RWPE2 (cell line): ENCODE measurements around the gene TARS1.

ENCODE experiments used
- ATAC-seq: fragments of 200-7000 bp; cut with Tn5 transposase; 3 replicates; pipeline ENCODE4 v1.9.1; 2021; ENCODE audit warnings: low read depth
- DNase-seq: peaks from one replicate; pipeline ENCODE4 v3.0.0-alpha.2; 2020; ENCODE audit warnings: low spot score
- H3K27ac ChIP-seq: fragments of 450-650 bp; 2 replicates; pipeline ENCODE4 v1.5.1; 2017; ENCODE audit warnings: mild to moderate bottlenecking; ENCODE audit not compliant: poor library complexity, severe bottlenecking
- H3K27me3 ChIP-seq: fragments of 250-450 bp; sonication (Bioruptor Pico); 2 replicates; pipeline ENCODE4 v1.5.1; 2021; ENCODE audit warnings: mild to moderate bottlenecking, moderate library complexity; ENCODE audit not compliant: insufficient read depth, poor library complexity, severe bottlenecking
- H3K36me3 ChIP-seq: fragments of 250-450 bp; sonication (Bioruptor Pico); 2 replicates; pipeline ENCODE4 v1.5.1; 2020; ENCODE audit warnings: low read depth, mild to moderate bottlenecking, moderate library complexity
- H3K4me1 ChIP-seq: fragments of 250-450 bp; sonication (Bioruptor Pico); 2 replicates; pipeline ENCODE4 v1.5.1; 2021; ENCODE audit warnings: mild to moderate bottlenecking, moderate library complexity; ENCODE audit not compliant: insufficient read depth, poor library complexity, severe bottlenecking
- H3K4me3 ChIP-seq: fragments of 250-450 bp; sonication (Bioruptor Pico); 2 replicates; pipeline ENCODE4 v1.5.1; 2021; ENCODE audit warnings: mild to moderate bottlenecking, moderate library complexity; ENCODE audit not compliant: severe bottlenecking
- H3K9me3 ChIP-seq: fragments of 250-450 bp; sonication (Bioruptor Pico); 2 replicates; pipeline ENCODE4 v1.5.1; 2021; ENCODE audit warnings: mild to moderate bottlenecking, moderate library complexity; ENCODE audit not compliant: severe bottlenecking
- CTCF ChIP-seq: fragments of 450-650 bp; IDR thresholded peaks from one replicate; pipeline ENCODE4 v1.5.1; 2017; ENCODE audit warnings: mild to moderate bottlenecking, moderate library complexity; ENCODE audit not compliant: poor library complexity, severe bottlenecking

TARS1 gene

GRCh38 chr5:33472805-33473409, 32.1 kb downstream of the TARS1 start:
- Histone ChIP-seq H3K27ac (no peak overlapping the region), H3K36me3 (peaks cover 91% of the 10 kb centered on the region), H3K27me3 (no peaks in the 10 kb centered on the region), H3K9me3 (peaks cover 2% of the 10 kb centered on the region), H3K4me1 (no peaks in the 10 kb centered on the region), H3K4me3 (no peak overlapping the region)
- no peak for TF ChIP-seq CTCF
- no peak for DNase-seq
- ATAC-seq = no peak

- Histone ChIP-seq H3K4me1 (no peaks in the 10 kb centered on the region), H3K36me3 (peaks cover 84% of the 10 kb centered on the region), H3K27me3 (no peaks in the 10 kb centered on the region), H3K9me3 (peaks cover 2% of the 10 kb centered on the region), H3K27ac (no peak overlapping the region), H3K4me3 (no peak overlapping the region)
- no peak for DNase-seq
- no peak for TF ChIP-seq CTCF
- ATAC-seq = no peak
Observed at GRCh38 chr5:33474004-33474403, 33.2 kb downstream of the TARS1 start.

- no peaks in the 10 kb centered on the region for H3K27me3 ChIP-seq
- no peak for TF ChIP-seq CTCF
- peaks cover 2% of the 10 kb centered on the region for H3K9me3 ChIP-seq
- DNase-seq (no peak), ATAC-seq (no peak)
- H3K27ac ChIP-seq = no peak overlapping the region
- H3K4me3 ChIP-seq = no peak overlapping the region
- peaks cover 75% of the 10 kb centered on the region for H3K36me3 ChIP-seq
- no peaks in the 10 kb centered on the region for H3K4me1 ChIP-seq
Observed at GRCh38 chr5:33474931-33475499, 34.2 kb downstream of the TARS1 start.

GRCh38 chr5:33475706-33476105, 34.9 kb downstream of the TARS1 start:
- Histone ChIP-seq H3K4me3 (no peak overlapping the region), H3K9me3 (peaks cover 2% of the 10 kb centered on the region), H3K4me1 (no peaks in the 10 kb centered on the region), H3K36me3 (peaks cover 68% of the 10 kb centered on the region), H3K27ac (no peak overlapping the region), H3K27me3 (no peaks in the 10 kb centered on the region)
- DNase-seq (no peak), ATAC-seq (no peak)
- TF ChIP-seq CTCF = no peak

GRCh38 chr5:33476992-33477391, 36.2 kb downstream of the TARS1 start:
- DNase-seq (no peak), ATAC-seq (no peak)
- Histone ChIP-seq H3K4me1 (no peaks in the 10 kb centered on the region), H3K27me3 (no peaks in the 10 kb centered on the region), H3K36me3 (peaks cover 55% of the 10 kb centered on the region), H3K4me3 (no peak overlapping the region), H3K27ac (no peak overlapping the region), H3K9me3 (peaks cover 2% of the 10 kb centered on the region)
- TF ChIP-seq CTCF = no peak
